ENCODE measurements around the gene LHCGR. TPM values are rescaled to one million over a fixed set of nuclear protein-coding genes. Genes with fewer than 3 reads are reported as not detected.

Gene LHCGR
- total and polyA plus RNA-seq, 2 of the 4 experiments (the other 2 are of a cell fraction), result 0.10 to 0.18 TPM

DNA sequence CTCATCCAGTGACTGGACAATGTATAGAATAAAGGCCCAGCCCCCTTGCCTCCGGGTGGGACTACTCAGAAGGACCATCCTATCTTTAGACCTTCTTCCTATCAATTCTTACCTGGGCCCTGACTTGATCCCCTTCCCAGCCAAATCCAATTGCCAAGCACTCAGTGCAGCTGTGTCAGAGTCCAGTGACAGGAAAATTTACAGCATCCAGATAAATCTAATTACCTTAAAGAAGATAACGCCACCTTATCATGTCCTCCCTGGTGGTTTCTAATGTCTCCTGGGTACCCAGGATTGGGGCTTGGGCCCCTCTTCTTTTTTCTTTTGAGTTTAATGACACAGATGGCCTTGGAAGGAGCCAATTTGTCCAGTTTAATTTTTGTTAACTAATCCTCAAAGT is 19.3 kb downstream of the LHCGR start:
- Histone ChIP-seq H3K27ac (ENCODE audit: insufficient read depth, low read length) (no peak overlapping the region), H3K9me1 (ENCODE audit: insufficient read depth, low read length) (peaks cover 9% of the 10 kb centered on the region; the same call in 1 of the 2 replicates), H2BK15ac (ENCODE audit: low read depth, low read length) (no peak overlapping the region), H3K4me1 (ENCODE audit: control insufficient read depth, insufficient read depth, low read length) (peaks cover 11% of the 10 kb centered on the region), H2AFZ (replicated peaks; ENCODE audit: low read length, poor library complexity) (no peak overlapping the region), H4K20me1 (ENCODE audit: insufficient read depth, low read length) (no peaks in the 10 kb centered on the region), H2BK20ac (ENCODE audit: low read depth, low read length) (no peak overlapping the region), H2AK5ac (ENCODE audit: low read depth, low read length) (no peak overlapping the region), H4K5ac (ENCODE audit: low read depth, low read length) (no peak overlapping the region), H2BK5ac (ENCODE audit: low read depth, low read length, poor library complexity, severe bottlenecking) (no peak overlapping the region), H3K14ac (replicated peaks; ENCODE audit: low read depth, low read length) (no peak overlapping the region), H3K4me3 (ENCODE audit: insufficient read depth, low read depth, low read length) (no peak overlapping the region), H4K8ac (ENCODE audit: low read depth in 2 of 2, low read length in 2 of 2) (no peak overlapping the region), H4K91ac (ENCODE audit: insufficient read depth, low read depth, low read length) (no peak overlapping the region), H3K27me3 (ENCODE audit: control insufficient read depth, insufficient read depth, low read length) (no peaks in the 10 kb centered on the region), H3K4me2 (ENCODE audit: low read depth, low read length) (no peak overlapping the region), H2BK120ac (ENCODE audit: low read depth, low read length) (no peak overlapping the region), H3K23ac (ENCODE audit: low read depth, low read length) (no peak overlapping the region), H3K9ac (ENCODE audit: low read depth, low read length) (no peak overlapping the region), H3K4ac (ENCODE audit: low read depth, low read length) (no peak overlapping the region), H3K9me3 (ENCODE audit: control insufficient read depth, insufficient read depth, low read length) (no peaks in the 10 kb centered on the region), H3K56ac (ENCODE audit: extremely low read depth, insufficient read depth, low read length) (no peak overlapping the region), H3K18ac (ENCODE audit: low read depth, low read length) (no peak overlapping the region), H3K36me3 (ENCODE audit: control insufficient read depth, insufficient read depth, low read length) (no peaks in the 10 kb centered on the region), H2AK9ac (replicated peaks; ENCODE audit: low read depth, low read length, poor library complexity) (no peak overlapping the region), H3K79me1 (ENCODE audit: low read depth in 1 of 2, low read length in 2 of 2) (no peaks in the 10 kb centered on the region)
- ChIA-PET CTCF (interaction anchor here (1.7 kb wide), 1 partner anchor 12 kb away, joined by 4 read pairs; no protein-coding TSS in a partner anchor), POLR2A (ENCODE audit: unreplicated experiment) (no interaction called here)
- intact Hi-C loops (cut with micrococcal nuclease), result no loop called here
- no peak for ATAC-seq (ENCODE audit: low read depth)
- dilution Hi-C loops (cut with HindIII; ENCODE audit: low sequenced_read_pairs, unreplicated experiment), result no loop called here
- no CpG with 5 or more reads among the region's 2 CpGs for WGBS, 2 experiments (ENCODE audit: extremely low coverage in 2 of 2, insufficient read length in 1 of 2)
- BruUV-seq (replicated peaks), result no TSS peak
- DNase-seq, result no peak
- in situ Hi-C loops (cut with MboI; ENCODE audit: low sequenced_read_pairs), result no loop called here
- TF ChIP-seq BHLHE40 (IDR thresholded peaks at IDR 0.05; ENCODE audit: low read depth, low read length), result no peak
- TF ChIP-seq CEBPB (IDR thresholded peaks at IDR 0.05; ENCODE audit: low read depth, low read length), result no peak
- no peak for TF ChIP-seq MAZ (IDR thresholded peaks at IDR 0.05; ENCODE audit: borderline replicate concordance, low read depth, low read length)
- no peak for TF ChIP-seq SMC3 (IDR thresholded peaks at IDR 0.05; ENCODE audit: low read depth, low read length)
- TF ChIP-seq RCOR1 (IDR thresholded peaks at IDR 0.05; ENCODE audit: insufficient replicate concordance, low read length), result no peak
- no peak for TF ChIP-seq FOS (IDR thresholded peaks at IDR 0.05; ENCODE audit: low read depth, low read length)
- no peak for TF ChIP-seq MAFK (IDR thresholded peaks at IDR 0.05; ENCODE audit: low read depth, low read length)
- no peak for TF ChIP-seq RFX5 (IDR thresholded peaks at IDR 0.05; ENCODE audit: low read depth, low read length)
- TF ChIP-seq, protein P1, sequence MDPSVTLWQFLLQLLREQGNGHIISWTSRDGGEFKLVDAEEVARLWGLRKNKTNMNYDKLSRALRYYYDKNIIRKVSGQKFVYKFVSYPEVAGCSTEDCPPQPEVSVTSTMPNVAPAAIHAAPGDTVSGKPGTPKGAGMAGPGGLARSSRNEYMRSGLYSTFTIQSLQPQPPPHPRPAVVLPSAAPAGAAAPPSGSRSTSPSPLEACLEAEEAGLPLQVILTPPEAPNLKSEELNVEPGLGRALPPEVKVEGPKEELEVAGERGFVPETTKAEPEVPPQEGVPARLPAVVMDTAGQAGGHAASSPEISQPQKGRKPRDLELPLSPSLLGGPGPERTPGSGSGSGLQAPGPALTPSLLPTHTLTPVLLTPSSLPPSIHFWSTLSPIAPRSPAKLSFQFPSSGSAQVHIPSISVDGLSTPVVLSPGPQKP (IDR thresholded peaks at IDR 0.05; ENCODE audit: borderline replicate concordance, low read depth, low read length), result no peak
- no peak for TF ChIP-seq POLR2A (IDR thresholded peaks at IDR 0.05; ENCODE audit: low read depth, low read length)
- TF ChIP-seq CHD1 (IDR thresholded peaks at IDR 0.05; ENCODE audit: low read depth, low read length), result no peak
- TF ChIP-seq, protein P2, sequence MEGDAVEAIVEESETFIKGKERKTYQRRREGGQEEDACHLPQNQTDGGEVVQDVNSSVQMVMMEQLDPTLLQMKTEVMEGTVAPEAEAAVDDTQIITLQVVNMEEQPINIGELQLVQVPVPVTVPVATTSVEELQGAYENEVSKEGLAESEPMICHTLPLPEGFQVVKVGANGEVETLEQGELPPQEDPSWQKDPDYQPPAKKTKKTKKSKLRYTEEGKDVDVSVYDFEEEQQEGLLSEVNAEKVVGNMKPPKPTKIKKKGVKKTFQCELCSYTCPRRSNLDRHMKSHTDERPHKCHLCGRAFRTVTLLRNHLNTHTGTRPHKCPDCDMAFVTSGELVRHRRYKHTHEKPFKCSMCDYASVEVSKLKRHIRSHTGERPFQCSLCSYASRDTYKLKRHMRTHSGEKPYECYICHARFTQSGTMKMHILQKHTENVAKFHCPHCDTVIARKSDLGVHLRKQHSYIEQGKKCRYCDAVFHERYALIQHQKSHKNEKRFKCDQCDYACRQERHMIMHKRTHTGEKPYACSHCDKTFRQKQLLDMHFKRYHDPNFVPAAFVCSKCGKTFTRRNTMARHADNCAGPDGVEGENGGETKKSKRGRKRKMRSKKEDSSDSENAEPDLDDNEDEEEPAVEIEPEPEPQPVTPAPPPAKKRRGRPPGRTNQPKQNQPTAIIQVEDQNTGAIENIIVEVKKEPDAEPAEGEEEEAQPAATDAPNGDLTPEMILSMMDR (conservative IDR thresholded peaks at IDR 0.05; ENCODE audit: low read depth, low read length), result no peak
